SU-DHL-6 (cell line): Measurements from ENCODE around the gene FKBP2.

Experiments
- H2AFZ ChIP-seq: fragments of 200-600 bp; sonication (generic); 2 replicates; pipeline ENCODE4 v1.6.1; 2014; ENCODE audit warnings: low read depth, mild to moderate bottlenecking, moderate library complexity, mixed read lengths, antibody characterized with exemption, low read length; ENCODE audit not compliant: severe bottlenecking
- H3F3A ChIP-seq: fragments of 200-600 bp; shearing (Covaris generic); 2 replicates; pipeline ENCODE4 v1.6.0; 2016; ENCODE audit warnings: antibody characterized with exemption, mild to moderate bottlenecking; ENCODE audit not compliant: insufficient read depth
- H3K27ac ChIP-seq: fragments of 200-600 bp; sonication (generic); 2 replicates; pipeline ENCODE4 v1.5.1; 2016; ENCODE audit warnings: low read depth, mild to moderate bottlenecking, low read length, moderate library complexity, mixed read lengths
- H3K27me3 ChIP-seq: fragments of 200-600 bp; sonication (generic), shearing (Covaris generic); 2 replicates; pipeline ENCODE4 v1.6.0; 2014; ENCODE audit warnings: mild to moderate bottlenecking, low read length
- H3K36me3 ChIP-seq: fragments of 200-600 bp; sonication (generic); 2 replicates; pipeline ENCODE4 v1.6.1; 2014; ENCODE audit warnings: mild to moderate bottlenecking, low read length, mixed read lengths
- H3K4me2 ChIP-seq: fragments of 300-600, 200-600 bp; shearing (Covaris generic), sonication (generic); 2 replicates; pipeline ENCODE4 v1.6.0; 2014; ENCODE audit warnings: low read length, low read depth, mild to moderate bottlenecking; ENCODE audit not compliant: poor library complexity, severe bottlenecking
- H3K4me3 ChIP-seq: fragments of 200-600 bp; sonication (generic); 2 replicates; pipeline ENCODE4 v1.5.1; 2014; ENCODE audit warnings: antibody characterized with exemption, low read length, mild to moderate bottlenecking, mixed read lengths; ENCODE audit not compliant: insufficient read depth, poor library complexity, severe bottlenecking
- H3K79me2 ChIP-seq: fragments of 200-600 bp; sonication (generic); 2 replicates; pipeline ENCODE4 v1.6.1; 2014; ENCODE audit warnings: mild to moderate bottlenecking, low read length, moderate library complexity; ENCODE audit not compliant: insufficient read depth
- H3K9ac ChIP-seq: fragments of 200-600 bp; sonication (generic); 2 replicates; pipeline ENCODE4 v1.7.0; 2014; ENCODE audit warnings: mild to moderate bottlenecking, low read length
- H3K9me2 ChIP-seq: fragments of 200-600 bp; sonication (generic); replicated peaks from 2 replicates; pipeline ENCODE4 v1.6.1; 2014; ENCODE audit warnings: low read length; ENCODE audit not compliant: insufficient read depth
- H3K9me3 ChIP-seq: fragments of 200-600 bp; sonication (generic); 2 replicates; pipeline ENCODE4 v1.6.1; 2014; ENCODE audit warnings: low read length, mixed read lengths; ENCODE audit not compliant: insufficient read depth
- H4K20me1 ChIP-seq: fragments of 200-600 bp; sonication (generic); 2 replicates; pipeline ENCODE4 v1.6.1; 2014; ENCODE audit warnings: low read depth, mild to moderate bottlenecking, antibody characterized with exemption, low read length, moderate library complexity, mixed read lengths
- CTCF ChIP-seq: fragments of 200-600 bp; sonication (generic); IDR thresholded peaks from one replicate; pipeline ENCODE4 v1.5.1; 2017; ENCODE audit warnings: antibody characterized with exemption, mild to moderate bottlenecking, low read length, moderate library complexity; ENCODE audit not compliant: insufficient read depth, poor library complexity, severe bottlenecking
- EZH2phosphoT487 ChIP-seq: fragments of 200-600 bp; sonication (generic), shearing (Covaris generic); conservative IDR thresholded peaks from 2 replicates; pipeline ENCODE4 v1.6.1; 2018; ENCODE audit warnings: mild to moderate bottlenecking, antibody characterized with exemption, low read length, moderate library complexity, mixed read lengths

FKBP2 gene

GRCh38 chr11:64211181-64211872 is 29.6 kb upstream of the FKBP2 start:
- H3K4me3 ChIP-seq, result no peak overlapping the region
- no peaks in the 10 kb centered on the region for H4K20me1 ChIP-seq
- no peak overlapping the region for H2AFZ ChIP-seq
- peaks cover 6% of the 10 kb centered on the region for H3F3A ChIP-seq
- H3K9me2 ChIP-seq, result no peaks in the 10 kb centered on the region
- no peaks in the 10 kb centered on the region; the same call in 1 of the 2 replicates for H3K79me2 ChIP-seq
- H3K36me3 ChIP-seq, result peaks cover 4% of the 10 kb centered on the region
- H3K4me2 ChIP-seq, result no peak overlapping the region
- H3K9me3 ChIP-seq, result no peaks in the 10 kb centered on the region
- TF ChIP-seq CTCF (no peak), EZH2phosphoT487 (no peak)
- H3K9ac ChIP-seq, result no peak overlapping the region
- H3K27ac ChIP-seq, result no peak overlapping the region
- H3K27me3 ChIP-seq, result no peaks in the 10 kb centered on the region

- peaks cover 4% of the 10 kb centered on the region; the same call in 1 of the 2 replicates for H3F3A ChIP-seq
- H2AFZ ChIP-seq, result no peak overlapping the region
- H3K27me3 ChIP-seq, result no peaks in the 10 kb centered on the region
- no peak overlapping the region for H3K4me3 ChIP-seq
- H3K9me2 ChIP-seq, result no peaks in the 10 kb centered on the region
- H3K9ac ChIP-seq, result no peak overlapping the region
- H3K36me3 ChIP-seq, result peaks cover 4% of the 10 kb centered on the region
- H3K4me2 ChIP-seq, result no peak overlapping the region
- H3K9me3 ChIP-seq, result no peaks in the 10 kb centered on the region
- H3K79me2 ChIP-seq, result no peaks in the 10 kb centered on the region
- no peaks in the 10 kb centered on the region for H4K20me1 ChIP-seq
- no peak overlapping the region for H3K27ac ChIP-seq
- TF ChIP-seq EZH2phosphoT487, result no peak
- no peak for TF ChIP-seq CTCF
Measured at GRCh38 chr11:64216879-64217278, 24.0 kb upstream of the FKBP2 start.

- TF ChIP-seq EZH2phosphoT487, result no peak
- no peak for TF ChIP-seq CTCF
- H3F3A ChIP-seq, result peaks cover 14% of the 10 kb centered on the region
- H3K79me2 ChIP-seq, result no peaks in the 10 kb centered on the region
- H3K4me3 ChIP-seq, result no peak overlapping the region
- no peak overlapping the region for H3K27ac ChIP-seq
- no peak overlapping the region for H3K9ac ChIP-seq
- H3K9me3 ChIP-seq, result no peaks in the 10 kb centered on the region
- H3K36me3 ChIP-seq, result peaks cover 4% of the 10 kb centered on the region
- H3K27me3 ChIP-seq, result no peaks in the 10 kb centered on the region
- H4K20me1 ChIP-seq, result no peaks in the 10 kb centered on the region
- no peak overlapping the region for H3K4me2 ChIP-seq
- no peaks in the 10 kb centered on the region for H3K9me2 ChIP-seq
- no peak overlapping the region for H2AFZ ChIP-seq
Measured at GRCh38 chr11:64218628-64219353, 22.1 kb upstream of the FKBP2 start.
